A549 (cell line): ENCODE data around the gene BRAT1.

Experiments used
- CBX8 ChIP-seq: fragments of 200-600 bp; sonication (generic); IDR thresholded peaks from 2 replicates; pipeline ENCODE4 v1.6.1; 2016
- CEBPB ChIP-seq, 2 experiments: fragments of >200 bp in 1 of 2; sonication (Bioruptor Twin) in 1 of 2; formaldehyde crosslinking in 1 of 2; IDR thresholded peaks; 2 replicates each; pipeline ENCODE4 v1.6.1; 2012 to 2016
- EP300 ChIP-seq, 2 experiments: fragments of >200 bp; sonication (Bioruptor Twin); formaldehyde crosslinking; IDR thresholded peaks; 2 replicates in 1 of 2; 3 replicates in 1 of 2; pipeline ENCODE4 v1.6.1; 2016 to 2017
- ESRRA ChIP-seq: fragments of 150-350 bp; IDR thresholded peaks from 2 replicates; pipeline ENCODE4 v1.6.1; 2014; ENCODE audit warnings: mild to moderate bottlenecking, low read length, borderline replicate concordance
- KDM1A ChIP-seq: fragments of 200-600 bp; sonication (generic); IDR thresholded peaks from 2 replicates; pipeline ENCODE4 v1.6.1; 2016; ENCODE audit warnings: low read depth, mild to moderate bottlenecking
- POLR2A ChIP-seq: IDR thresholded peaks from 2 replicates; pipeline ENCODE4 v1.6.1; 2012; ENCODE audit warnings: mild to moderate bottlenecking, low read length
- POLR2AphosphoS2 ChIP-seq: conservative IDR thresholded peaks from 2 replicates; pipeline ENCODE4 v1.6.1; 2012; ENCODE audit warnings: low read length, improper control_type of control experiment, inconsistent platforms
- RARB ChIP-seq: fragments of 250-450 bp; sonication (Bioruptor Pico); IDR thresholded peaks from 2 replicates; pipeline ENCODE4 v1.8.0; 2021; ENCODE audit warnings: mild to moderate bottlenecking, moderate library complexity
- RFX5 ChIP-seq: fragments of 450-650 bp; IDR thresholded peaks from 2 replicates; pipeline ENCODE4 v1.7.1; 2014; ENCODE audit warnings: antibody characterized with exemption, mild to moderate bottlenecking, moderate library complexity
- SMC3 ChIP-seq: fragments of >200 bp; sonication (Bioruptor Twin); formaldehyde crosslinking; IDR thresholded peaks from 3 replicates; pipeline ENCODE4 v1.6.1; 2018; ENCODE audit warnings: inconsistent platforms
- SREBF2 ChIP-seq: fragments of 450-650 bp; IDR thresholded peaks from 2 replicates; pipeline ENCODE4 v1.6.1; 2014; ENCODE audit warnings: mild to moderate bottlenecking, moderate library complexity
- TF ChIP-seq, protein P1 (sequence below): fragments of >200 bp; sonication (Bioruptor Twin); formaldehyde crosslinking; IDR thresholded peaks from 3 replicates; pipeline ENCODE4 v1.5.1; 2016
- TF ChIP-seq, protein P2 (sequence below): fragments of 150-350 bp; IDR thresholded peaks from 2 replicates; pipeline ENCODE4 v1.6.1; 2014; ENCODE audit warnings: low read depth, mild to moderate bottlenecking, low read length

DNA sequence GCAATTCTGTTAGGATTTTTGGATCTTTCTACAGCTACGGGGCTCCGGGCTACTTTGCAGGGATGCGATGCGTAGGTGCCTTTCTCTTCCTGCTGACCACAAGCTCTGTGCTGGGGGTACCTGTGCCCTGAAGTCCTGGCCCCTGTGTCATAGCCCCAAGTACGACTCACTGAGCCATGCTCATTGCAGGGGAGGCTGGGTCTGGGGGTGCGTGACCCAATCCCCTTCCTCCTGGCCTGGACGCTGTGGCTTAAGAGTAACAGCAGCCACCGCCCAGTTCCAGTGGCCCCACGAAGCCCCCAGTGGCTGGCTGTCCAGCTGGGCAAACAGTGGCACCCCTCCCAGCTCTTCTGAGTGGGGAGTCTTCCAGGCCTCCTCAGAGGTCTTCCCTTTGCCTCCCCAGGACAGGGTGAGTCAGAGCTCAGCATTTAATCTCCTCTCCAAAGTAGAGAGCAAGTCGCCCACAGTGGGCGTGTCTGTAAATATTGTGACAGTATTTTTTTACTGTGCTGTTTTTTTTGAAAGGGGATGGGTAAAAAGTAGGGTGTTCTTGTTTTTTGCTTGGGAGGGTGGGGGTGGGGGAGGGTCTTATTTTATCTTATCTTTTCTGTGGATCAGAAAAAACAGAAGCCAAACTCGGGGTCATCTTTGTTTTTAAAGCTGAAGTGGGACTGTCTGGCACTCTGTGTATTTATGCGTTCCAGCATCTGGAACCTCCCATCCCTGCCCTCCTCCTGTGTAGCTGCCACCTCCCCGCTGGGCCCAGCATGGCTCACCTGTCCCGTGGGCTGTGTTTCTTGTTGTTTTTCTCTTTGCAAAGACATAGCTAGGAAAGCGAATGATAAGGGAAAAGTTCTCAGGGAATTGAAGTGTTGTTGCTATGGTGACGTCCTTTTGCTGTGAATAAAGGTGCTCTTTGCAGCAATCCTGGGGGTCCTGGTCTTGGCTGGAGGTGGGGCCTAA is 27.5 kb downstream of the BRAT1 start:
- TF ChIP-seq EP300 (IDR thresholded peaks at IDR 0.05) (no peak), KDM1A (no peak), CEBPB (IDR thresholded peaks at IDR 0.05) (no peak), SREBF2 (no peak), SMC3 (0 out of 3 replicates have a peak, but pooled peaks have one; percentile 9), RARB (no peak), RFX5 (no peak), CBX8 (no peak), ESRRA (no peak), POLR2AphosphoS2 (no peak), POLR2A (no peak)
- TF ChIP-seq, protein P1, sequence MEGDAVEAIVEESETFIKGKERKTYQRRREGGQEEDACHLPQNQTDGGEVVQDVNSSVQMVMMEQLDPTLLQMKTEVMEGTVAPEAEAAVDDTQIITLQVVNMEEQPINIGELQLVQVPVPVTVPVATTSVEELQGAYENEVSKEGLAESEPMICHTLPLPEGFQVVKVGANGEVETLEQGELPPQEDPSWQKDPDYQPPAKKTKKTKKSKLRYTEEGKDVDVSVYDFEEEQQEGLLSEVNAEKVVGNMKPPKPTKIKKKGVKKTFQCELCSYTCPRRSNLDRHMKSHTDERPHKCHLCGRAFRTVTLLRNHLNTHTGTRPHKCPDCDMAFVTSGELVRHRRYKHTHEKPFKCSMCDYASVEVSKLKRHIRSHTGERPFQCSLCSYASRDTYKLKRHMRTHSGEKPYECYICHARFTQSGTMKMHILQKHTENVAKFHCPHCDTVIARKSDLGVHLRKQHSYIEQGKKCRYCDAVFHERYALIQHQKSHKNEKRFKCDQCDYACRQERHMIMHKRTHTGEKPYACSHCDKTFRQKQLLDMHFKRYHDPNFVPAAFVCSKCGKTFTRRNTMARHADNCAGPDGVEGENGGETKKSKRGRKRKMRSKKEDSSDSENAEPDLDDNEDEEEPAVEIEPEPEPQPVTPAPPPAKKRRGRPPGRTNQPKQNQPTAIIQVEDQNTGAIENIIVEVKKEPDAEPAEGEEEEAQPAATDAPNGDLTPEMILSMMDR: no peak
- TF ChIP-seq, protein P2, sequence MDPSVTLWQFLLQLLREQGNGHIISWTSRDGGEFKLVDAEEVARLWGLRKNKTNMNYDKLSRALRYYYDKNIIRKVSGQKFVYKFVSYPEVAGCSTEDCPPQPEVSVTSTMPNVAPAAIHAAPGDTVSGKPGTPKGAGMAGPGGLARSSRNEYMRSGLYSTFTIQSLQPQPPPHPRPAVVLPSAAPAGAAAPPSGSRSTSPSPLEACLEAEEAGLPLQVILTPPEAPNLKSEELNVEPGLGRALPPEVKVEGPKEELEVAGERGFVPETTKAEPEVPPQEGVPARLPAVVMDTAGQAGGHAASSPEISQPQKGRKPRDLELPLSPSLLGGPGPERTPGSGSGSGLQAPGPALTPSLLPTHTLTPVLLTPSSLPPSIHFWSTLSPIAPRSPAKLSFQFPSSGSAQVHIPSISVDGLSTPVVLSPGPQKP: no peak
